Hematopoietic multipotent progenitor cell (in vitro differentiated cells): ENCODE measurements around the gene APOOL. TPM values are rescaled to one million over a fixed set of nuclear protein-coding genes. Genes with fewer than 3 reads are reported as not detected.
"Not testable (repeated sequence)": the region's sequence is repeated elsewhere in the genome, so short reads cannot be mapped to it uniquely, and the experiment has no call there.

Source experiments
- DNase-seq, 3 donors: peaks; one replicate each; pipeline ENCODE4 v3.0.0-alpha.2; 2011 to 2015; ENCODE audit warnings: low read depth in 2 of 3, low spot score in 2 of 3
- total RNA-seq: library from RNA; depleted of rRNA; stranded (reverse); fragments of >200 nt; gene quantifications from one replicate; pipeline ENCODE4 v1.2.3, GENCODE V29; 2012

APOOL gene
- total RNA-seq, 1 donor, result 3.0 TPM

- DNase-seq, result not testable (repeated sequence)
Observed at GRCh38 chrX:85077247-85077646, 73.6 kb downstream of the APOOL start.

GRCh38 chrX:85084770-85085393, 81.2 kb downstream of the APOOL start:
- DNase-seq, result peak in 1 of 3 donors; percentile 34

GRCh38 chrX:85089321-85089840, 85.7 kb downstream of the APOOL start:
- DNase-seq, result no peak

- DNase-seq, result no peak
Observed at GRCh38 chrX:85107407-85107806, 103.7 kb downstream of the APOOL start.

GRCh38 chrX:85108165-85108564, 104.5 kb downstream of the APOOL start:
- DNase-seq, result no peak

- DNase-seq, result no peak
Observed at GRCh38 chrX:85109235-85109634, 105.6 kb downstream of the APOOL start.

- peak in 1 of 3 donors; percentile 41 for DNase-seq
Observed at GRCh38 chrX:85111347-85111746, 107.7 kb downstream of the APOOL start.

GRCh38 chrX:85112293-85112692, 108.6 kb downstream of the APOOL start:
- DNase-seq, result peak in 1 of 3 donors; percentile 3

GRCh38 chrX:85113746-85114145, 110.1 kb downstream of the APOOL start:
- DNase-seq, result no peak

GRCh38 chrX:85114171-85114570, 110.5 kb downstream of the APOOL start:
- no peak for DNase-seq

GRCh38 chrX:85114776-85115175, 111.1 kb downstream of the APOOL start:
- no peak for DNase-seq

- no peak for DNase-seq
Observed at GRCh38 chrX:85115252-85115651, 111.6 kb downstream of the APOOL start.

- DNase-seq, result no peak
Observed at GRCh38 chrX:85136409-85136808, 132.7 kb downstream of the APOOL start.

GRCh38 chrX:85139422-85139821, 135.7 kb downstream of the APOOL start:
- no peak for DNase-seq

GRCh38 chrX:85140964-85141363, 137.3 kb downstream of the APOOL start:
- DNase-seq, result no peak

Other genes with a start within 250 kb of the APOOL start
- gene SATL1, start 239.9 kb downstream of the APOOL start, total RNA-seq, result under 0.01 TPM
- 19.1 TPM for gene ZNF711, start 240.1 kb downstream of the APOOL start, total RNA-seq